Stimulated activated CD4-positive, alpha-beta T cell treated with anti-CD3 and anti-CD28 coated beads, Interleukin-1b, Interleukin-23, amount 100 ng/mL, for 1 hour (primary cell): ENCODE results near the gene MTM1.

ENCODE experiments used
- DNase-seq, 2 donors: peaks; one replicate each; pipeline ENCODE4 v3.0.0-alpha.2; 2020; ENCODE audit warnings: low read depth in 2 of 2

Gene MTM1

DNA sequence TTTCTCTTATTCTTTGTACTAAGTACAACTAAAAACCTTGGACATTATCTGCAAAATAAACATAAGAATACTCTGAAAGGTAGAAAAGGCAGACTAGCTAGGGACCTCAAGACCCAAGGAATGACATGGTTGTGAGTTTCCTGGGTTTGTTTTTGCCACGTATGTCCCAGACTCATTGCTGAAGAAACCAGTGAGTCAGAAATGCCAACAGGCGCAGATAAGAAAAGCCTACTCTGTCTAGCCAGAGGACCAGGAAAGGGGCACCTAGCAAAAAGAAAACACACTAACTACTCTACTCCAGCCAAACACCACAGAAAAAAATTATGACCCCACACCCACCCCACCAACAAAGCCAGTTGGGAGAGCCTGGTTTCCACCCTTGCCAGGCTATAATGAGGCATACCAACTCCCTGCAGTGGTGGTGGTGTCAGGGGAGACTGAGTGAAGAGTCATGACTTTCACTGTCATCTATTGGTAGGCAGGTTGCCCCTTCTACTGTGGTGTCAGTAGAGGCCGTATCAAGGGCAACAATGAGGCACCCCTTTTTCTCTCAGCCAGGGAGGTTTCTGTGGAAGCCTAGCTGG is 135.7 kb downstream of the MTM1 start:
- DNase-seq = no peak

DNA sequence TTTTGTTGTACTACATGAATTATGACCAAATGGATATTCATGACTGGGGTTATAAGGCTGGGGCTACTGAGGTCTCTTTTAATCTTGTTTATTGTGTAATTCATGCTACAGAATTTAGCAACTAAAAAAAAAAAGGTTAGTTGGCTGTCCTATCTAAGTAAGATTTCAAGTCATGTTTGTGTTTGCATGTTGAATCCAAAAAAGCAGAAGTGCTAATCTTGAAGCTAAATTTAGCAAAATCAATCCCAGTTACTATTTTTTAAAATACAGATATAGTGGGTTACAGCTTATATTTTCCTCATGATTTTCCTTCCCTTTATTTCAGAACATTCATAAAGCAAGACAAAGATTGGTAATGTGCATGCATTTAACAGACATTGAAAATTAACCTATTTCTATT is 144.2 kb downstream of the MTM1 start:
- DNase-seq = no peak

DNA sequence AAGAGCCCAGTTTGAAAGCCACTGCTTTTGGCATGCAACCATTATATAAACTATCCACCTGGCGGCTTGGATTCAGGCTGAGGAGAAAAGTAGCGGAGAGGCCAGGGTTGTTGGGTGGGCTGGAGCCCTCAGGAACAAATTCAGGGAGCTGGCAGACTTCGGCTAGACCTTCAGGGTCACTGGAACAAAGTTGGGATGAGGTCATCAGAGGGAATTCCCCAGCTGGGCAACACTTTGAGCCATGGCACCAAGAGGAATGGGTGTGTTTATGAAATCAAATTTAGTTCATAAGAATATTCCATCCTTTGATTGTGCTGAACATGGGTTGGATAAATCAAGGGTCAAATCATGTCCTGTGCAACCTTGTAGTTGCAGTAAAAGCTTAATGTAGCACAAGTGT is 146.8 kb downstream of the MTM1 start:
- DNase-seq = no peak

GRCh38 chrX:150719621-150720020 is 151.2 kb downstream of the MTM1 start:
- DNase-seq = no peak
